Lower lobe of right lung (tissue), 2 donors: Measurements from ENCODE around the gene MEOX1. TPM values are rescaled to one million over a fixed set of nuclear protein-coding genes. Genes with fewer than 3 reads are reported as not detected.

Source experiments
- ATAC-seq, 2 donors: fragments of 200-7000 bp; cut with Tn5 transposase; one replicate each; pipeline ENCODE4 v1.9.1; 2020 to 2022; ENCODE audit warnings: mild to moderate bottlenecking in 2 of 2, moderate library complexity in 2 of 2
- DNase-seq: peaks from one replicate; pipeline ENCODE4 v3.0.0-alpha.2; 2020
- H3K27ac ChIP-seq: fragments of 200-600 bp; one replicate; pipeline ENCODE4 v1.8.0; 2022
- H3K27me3 ChIP-seq: fragments of 200-600 bp; one replicate; pipeline ENCODE4 v1.8.0; 2022; ENCODE audit warnings: low read depth
- H3K36me3 ChIP-seq: fragments of 200-600 bp; one replicate; pipeline ENCODE4 v1.8.0; 2022; ENCODE audit warnings: mild to moderate bottlenecking
- H3K4me1 ChIP-seq: fragments of 200-600 bp; one replicate; pipeline ENCODE4 v1.8.0; 2022
- H3K4me3 ChIP-seq: fragments of 200-600 bp; one replicate; pipeline ENCODE4 v1.8.0; 2022; ENCODE audit warnings: mild to moderate bottlenecking
- H3K9me3 ChIP-seq: fragments of 200-600 bp; one replicate; pipeline ENCODE4 v1.8.0; 2022
- intact Hi-C: fragments of 100-400 bp; cut with DNase I; formaldehyde crosslinking; loops from one replicate; pipeline ENCODE4 v1.11.0; 2022
- total RNA-seq: library from RNA; stranded (reverse); fragmentation: NEBNext Ultra II Directional; extraction: Animal tissue kit (Norgen Biotek cat#: 25700); gene quantifications from one replicate; pipeline ENCODE4 v1.2.1, GENCODE V29; 2021
- TF ChIP-seq, protein P1 (sequence below): fragments of 200-600 bp; IDR thresholded peaks from one replicate; pipeline ENCODE4 v1.8.0; 2022; ENCODE audit warnings: antibody characterized with exemption, mild to moderate bottlenecking
- donor health status: DM: no; HTN: yes; CAD: no; lungs with severe emphysema.

The MEOX1 gene
- total RNA-seq, 1 donor from 2014 or later: 0.86 TPM

DNA sequence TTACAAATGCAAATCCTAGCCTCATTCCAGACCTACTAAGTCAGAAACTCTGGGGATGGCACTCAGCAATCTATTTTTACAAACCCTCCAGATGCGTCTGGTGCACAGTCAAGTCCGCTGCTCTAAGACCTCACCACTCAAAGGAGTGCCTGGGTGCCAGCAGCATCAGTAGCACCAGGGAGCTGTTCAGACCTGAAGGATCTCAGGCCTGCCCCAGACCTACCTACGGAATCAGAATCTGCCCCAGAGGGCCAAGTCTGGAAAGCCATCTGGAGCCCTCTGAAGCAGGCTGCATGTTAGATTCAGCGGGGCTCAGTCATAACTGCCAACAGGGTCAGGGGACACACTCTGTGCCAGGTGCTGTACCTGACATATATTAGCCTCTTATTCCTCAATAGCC, 17.6 kb downstream of the MEOX1 start:
- Histone ChIP-seq H3K36me3 (no peaks in the 10 kb centered on the region), H3K4me3 (no peak overlapping the region), H3K27ac (no peak overlapping the region), H3K9me3 (no peaks in the 10 kb centered on the region), H3K27me3 (peaks cover 9% of the 10 kb centered on the region), H3K4me1 (peaks cover 20% of the 10 kb centered on the region)
- ATAC-seq (no peak), DNase-seq (no peak)
- intact Hi-C loops: no loop called here
- TF ChIP-seq, protein P1, sequence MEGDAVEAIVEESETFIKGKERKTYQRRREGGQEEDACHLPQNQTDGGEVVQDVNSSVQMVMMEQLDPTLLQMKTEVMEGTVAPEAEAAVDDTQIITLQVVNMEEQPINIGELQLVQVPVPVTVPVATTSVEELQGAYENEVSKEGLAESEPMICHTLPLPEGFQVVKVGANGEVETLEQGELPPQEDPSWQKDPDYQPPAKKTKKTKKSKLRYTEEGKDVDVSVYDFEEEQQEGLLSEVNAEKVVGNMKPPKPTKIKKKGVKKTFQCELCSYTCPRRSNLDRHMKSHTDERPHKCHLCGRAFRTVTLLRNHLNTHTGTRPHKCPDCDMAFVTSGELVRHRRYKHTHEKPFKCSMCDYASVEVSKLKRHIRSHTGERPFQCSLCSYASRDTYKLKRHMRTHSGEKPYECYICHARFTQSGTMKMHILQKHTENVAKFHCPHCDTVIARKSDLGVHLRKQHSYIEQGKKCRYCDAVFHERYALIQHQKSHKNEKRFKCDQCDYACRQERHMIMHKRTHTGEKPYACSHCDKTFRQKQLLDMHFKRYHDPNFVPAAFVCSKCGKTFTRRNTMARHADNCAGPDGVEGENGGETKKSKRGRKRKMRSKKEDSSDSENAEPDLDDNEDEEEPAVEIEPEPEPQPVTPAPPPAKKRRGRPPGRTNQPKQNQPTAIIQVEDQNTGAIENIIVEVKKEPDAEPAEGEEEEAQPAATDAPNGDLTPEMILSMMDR: no peak

DNA sequence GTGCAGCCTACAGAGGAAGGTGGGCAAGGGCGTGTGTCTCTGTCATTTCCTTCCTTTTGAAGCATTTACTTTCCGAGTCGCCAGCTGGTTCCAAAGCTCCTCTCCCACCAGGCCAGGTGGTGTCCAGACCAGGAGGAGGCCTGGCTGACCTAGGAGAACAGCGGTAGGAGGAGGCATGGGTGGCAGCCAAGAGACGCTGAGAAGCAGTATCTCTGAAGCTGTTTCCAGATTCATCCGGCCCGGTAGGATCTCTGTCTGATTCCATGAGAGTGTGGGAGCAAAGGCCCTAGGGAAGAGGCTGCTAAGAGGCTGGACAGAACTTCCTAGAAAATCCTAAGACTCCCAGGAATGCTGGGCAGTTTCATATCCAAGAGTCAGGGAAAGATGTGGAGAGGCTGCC, 20.3 kb downstream of the MEOX1 start:
- ATAC-seq: no peak
- H3K27ac ChIP-seq: no peak overlapping the region

DNA sequence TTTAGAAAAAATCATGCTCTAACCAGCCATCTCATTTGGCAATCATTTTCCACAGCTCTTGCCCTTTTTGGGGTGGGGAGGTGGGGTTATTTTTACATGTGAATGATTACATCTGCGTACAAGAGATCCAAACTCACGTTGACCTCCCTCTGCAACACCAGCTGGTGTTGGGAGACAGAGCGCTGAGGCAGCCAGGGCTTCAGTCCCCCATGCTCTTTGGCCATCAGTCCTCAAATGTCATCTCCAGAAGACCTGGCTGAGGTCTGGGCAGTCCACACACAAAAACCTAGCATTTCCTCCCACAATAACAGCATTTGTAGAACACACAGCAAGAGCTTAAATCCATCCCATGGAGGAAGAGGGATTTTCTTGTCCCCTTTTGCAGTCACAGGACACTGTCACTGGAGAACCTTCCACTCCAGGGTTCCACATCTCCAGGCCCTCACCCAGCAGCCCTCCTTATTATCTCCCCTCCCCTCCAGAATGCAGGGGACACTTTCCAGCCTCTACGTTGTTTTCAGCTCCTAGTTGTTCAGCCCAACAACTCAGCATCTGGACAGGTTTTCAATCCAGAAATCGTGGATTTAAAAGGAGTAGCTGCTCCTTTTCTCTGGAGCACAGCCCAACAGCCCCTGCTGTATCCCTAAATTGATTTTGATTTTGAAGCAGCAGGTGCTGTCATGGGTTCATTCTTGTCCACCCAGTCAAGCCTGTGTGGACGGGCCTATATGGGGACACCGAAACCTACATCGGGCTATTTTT, 21.1 kb downstream of the MEOX1 start:
- no peak for ATAC-seq
- Histone ChIP-seq H3K27ac (no peak overlapping the region), H3K4me3 (no peak overlapping the region), H3K4me1 (peaks cover 3% of the 10 kb centered on the region), H3K9me3 (no peaks in the 10 kb centered on the region), H3K27me3 (peaks cover 3% of the 10 kb centered on the region), H3K36me3 (no peaks in the 10 kb centered on the region)
- intact Hi-C loops: no loop called here
- TF ChIP-seq, protein P1: no peak
- no peak for DNase-seq

More for the DNA sequence above, 20.3 kb downstream of the MEOX1 start:
- Histone ChIP-seq H3K9me3 (no peaks in the 10 kb centered on the region), H3K36me3 (no peaks in the 10 kb centered on the region), H3K4me3 (no peak overlapping the region), H3K27me3 (peaks cover 6% of the 10 kb centered on the region), H3K4me1 (peaks cover 10% of the 10 kb centered on the region)
- TF ChIP-seq, protein P1: no peak
- no peak for DNase-seq
- intact Hi-C loops: no loop called here

DNA sequence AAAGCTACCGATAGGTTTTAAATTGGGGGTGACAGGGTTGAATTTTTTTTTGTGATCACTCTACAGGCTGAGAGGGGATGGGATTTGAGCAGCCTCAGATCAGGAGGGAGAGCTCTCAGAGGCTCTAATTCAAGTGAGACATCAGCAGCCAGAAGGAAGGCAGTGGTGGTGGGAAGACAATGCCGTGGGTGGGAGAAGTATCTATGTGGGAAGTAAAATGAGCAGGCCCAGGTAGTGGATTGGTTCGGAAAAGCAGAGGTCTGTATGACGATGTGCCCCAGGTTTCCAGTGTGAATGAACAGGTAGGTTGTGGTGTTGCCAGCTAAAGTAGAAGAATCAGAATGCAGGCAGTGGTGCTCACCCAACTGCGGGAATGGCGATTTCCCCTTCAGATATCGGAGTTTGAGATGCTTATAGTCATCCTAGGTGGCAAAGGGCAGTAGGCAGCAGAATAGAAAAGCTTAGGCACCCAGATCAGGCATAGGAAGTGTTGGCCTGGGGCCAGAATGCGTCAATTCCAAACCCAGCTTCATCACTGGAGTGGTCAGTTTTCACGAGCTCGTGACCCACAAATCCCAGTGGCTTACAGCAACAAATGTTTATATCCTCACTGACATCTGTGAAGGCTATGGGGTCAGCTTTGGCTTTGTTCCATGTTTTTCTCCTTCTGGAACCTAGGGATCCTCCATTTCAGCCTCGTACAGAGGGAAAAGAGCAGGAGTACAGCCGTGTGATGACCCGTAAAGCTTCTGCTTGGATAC, 24.0 kb downstream of the MEOX1 start:
- DNase-seq (no peak), ATAC-seq (no peak)
- H3K9me3 ChIP-seq: no peaks in the 10 kb centered on the region
- TF ChIP-seq, protein P1: no peak
- no peaks in the 10 kb centered on the region for H3K36me3 ChIP-seq
- intact Hi-C loops: no loop called here
- H3K27ac ChIP-seq: no peak overlapping the region
- H3K27me3 ChIP-seq: no peaks in the 10 kb centered on the region
- no peaks in the 10 kb centered on the region for H3K4me1 ChIP-seq
- no peak overlapping the region for H3K4me3 ChIP-seq

DNA sequence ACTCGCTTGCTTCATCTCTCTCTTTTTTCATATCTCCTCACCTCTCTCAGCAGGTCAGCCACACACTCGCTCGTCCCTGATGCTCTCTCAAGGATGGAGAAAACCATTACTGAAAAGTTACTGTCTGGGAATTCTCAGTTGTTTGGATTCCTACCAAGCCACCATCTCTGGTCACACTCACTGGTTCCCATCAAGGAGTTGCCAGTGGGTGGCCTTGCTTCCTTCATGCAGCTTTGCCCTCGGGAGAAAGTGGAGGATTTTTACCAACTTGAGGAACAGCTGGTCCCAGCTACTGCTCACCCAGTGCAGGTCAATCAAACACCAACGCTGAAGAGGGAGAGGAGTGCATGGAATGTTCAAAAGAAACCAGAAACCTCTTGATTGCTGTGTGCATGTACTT, 25.3 kb downstream of the MEOX1 start:
- H3K27me3 ChIP-seq: no peaks in the 10 kb centered on the region
- H3K4me3 ChIP-seq: no peak overlapping the region
- no peaks in the 10 kb centered on the region for H3K36me3 ChIP-seq
- DNase-seq (no peak), ATAC-seq (no peak)
- TF ChIP-seq, protein P1: no peak
- no peaks in the 10 kb centered on the region for H3K4me1 ChIP-seq
- H3K27ac ChIP-seq: no peak overlapping the region
- H3K9me3 ChIP-seq: no peaks in the 10 kb centered on the region
- intact Hi-C loops: no loop called here
